Nucleus accumbens (tissue), 56 donors: ENCODE data around the gene AGXT.
A peak's percentile ranks its signal among the peaks of the same experiment; 100 is the strongest.

Source experiments
- DNase-seq, 56 donors: peaks; one replicate each; lab custom pipeline; 2025; lab: John Stamatoyannopoulos, UW

AGXT gene

DNA sequence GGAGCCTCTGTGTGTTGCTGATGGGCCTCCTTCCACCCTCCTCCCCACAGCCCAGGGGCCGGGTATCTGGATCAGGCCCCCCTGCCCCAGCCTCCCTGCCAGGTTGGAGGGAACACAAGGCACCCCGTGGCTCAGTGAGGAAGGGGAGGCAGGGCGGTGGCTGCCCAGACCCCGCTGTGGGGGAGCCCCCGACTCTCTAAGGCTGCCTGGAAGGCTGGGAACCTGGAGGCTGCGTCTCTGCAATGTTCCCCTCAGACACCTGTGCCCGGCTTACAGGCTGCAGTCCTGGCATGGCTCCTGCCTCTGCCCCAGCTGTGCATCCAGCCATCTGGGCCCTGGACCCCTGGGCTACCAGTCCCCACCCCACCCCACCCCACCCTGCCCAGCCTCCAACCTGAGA is 27.8 kb downstream of the AGXT start:
- DNase-seq = no peak

DNA sequence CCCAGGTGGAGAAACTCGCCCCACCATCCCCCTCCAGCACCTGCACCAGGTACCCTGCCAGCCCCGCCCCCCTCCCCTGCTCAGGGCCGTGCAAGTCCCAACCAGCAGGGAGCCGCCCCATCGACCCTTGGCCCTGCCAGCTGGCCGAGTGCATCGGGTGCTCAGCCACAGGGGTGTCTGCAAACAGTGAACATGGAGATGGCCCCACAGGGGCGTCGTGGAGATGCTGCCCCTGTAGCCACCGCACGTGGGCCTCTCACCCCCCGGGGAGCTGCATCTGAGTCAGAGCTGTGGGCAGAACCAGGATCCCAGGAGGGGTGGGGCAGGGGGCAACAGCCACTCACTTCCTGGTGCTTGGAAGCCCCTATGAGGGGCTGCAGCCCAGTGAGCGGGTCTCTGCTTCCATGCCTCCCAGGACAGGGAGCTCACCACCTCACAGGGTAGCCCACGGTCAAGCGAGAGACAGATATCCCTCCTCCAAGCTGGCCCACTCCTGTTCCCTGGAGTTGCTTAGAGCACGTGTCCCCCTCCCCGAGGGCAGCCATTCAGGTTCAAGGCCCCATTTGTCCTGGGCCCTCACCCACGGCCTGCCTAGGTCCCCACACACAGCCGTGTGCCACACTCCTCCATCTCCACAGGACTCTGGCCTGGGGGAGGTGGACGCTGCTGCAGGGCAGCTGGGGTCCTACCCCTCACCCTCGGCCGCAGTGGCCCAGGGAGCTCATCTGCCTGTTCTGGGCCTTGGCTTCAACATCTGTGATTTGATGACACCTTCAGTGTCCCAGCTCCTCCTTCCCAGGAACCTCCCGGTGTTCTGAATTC is 28.5 kb downstream of the AGXT start:
- DNase-seq = no peak

DNA sequence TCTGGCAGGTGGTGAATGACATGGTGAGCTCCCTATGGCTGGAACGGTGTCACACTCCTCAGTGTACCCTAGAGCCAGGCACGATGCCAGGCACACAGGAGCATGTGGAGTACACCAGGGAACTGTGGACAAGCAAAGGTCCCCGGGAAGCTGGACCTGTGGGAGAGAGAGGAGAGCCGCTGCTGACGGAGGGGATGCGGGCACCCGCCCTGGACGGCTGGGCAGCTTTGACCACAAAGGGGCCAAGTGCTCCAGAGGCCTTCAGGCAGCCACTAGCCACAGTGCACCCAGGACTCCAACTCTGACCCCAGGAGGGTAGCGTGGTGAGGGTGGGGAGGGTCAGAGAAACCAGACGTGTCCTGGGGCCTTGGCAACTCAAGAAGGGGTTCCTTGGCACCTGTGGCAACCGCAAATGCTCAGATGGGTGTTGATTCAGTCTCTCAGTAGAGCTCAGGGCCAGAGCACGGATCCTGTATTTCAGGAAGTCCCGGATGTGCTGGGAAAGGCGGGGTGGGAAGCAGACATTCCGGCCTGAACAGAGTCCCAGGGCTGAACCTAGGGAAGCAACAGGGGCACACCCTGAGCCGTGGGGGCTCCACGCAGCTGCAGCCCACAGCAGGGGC is 29.6 kb downstream of the AGXT start:
- no peak for DNase-seq

DNA sequence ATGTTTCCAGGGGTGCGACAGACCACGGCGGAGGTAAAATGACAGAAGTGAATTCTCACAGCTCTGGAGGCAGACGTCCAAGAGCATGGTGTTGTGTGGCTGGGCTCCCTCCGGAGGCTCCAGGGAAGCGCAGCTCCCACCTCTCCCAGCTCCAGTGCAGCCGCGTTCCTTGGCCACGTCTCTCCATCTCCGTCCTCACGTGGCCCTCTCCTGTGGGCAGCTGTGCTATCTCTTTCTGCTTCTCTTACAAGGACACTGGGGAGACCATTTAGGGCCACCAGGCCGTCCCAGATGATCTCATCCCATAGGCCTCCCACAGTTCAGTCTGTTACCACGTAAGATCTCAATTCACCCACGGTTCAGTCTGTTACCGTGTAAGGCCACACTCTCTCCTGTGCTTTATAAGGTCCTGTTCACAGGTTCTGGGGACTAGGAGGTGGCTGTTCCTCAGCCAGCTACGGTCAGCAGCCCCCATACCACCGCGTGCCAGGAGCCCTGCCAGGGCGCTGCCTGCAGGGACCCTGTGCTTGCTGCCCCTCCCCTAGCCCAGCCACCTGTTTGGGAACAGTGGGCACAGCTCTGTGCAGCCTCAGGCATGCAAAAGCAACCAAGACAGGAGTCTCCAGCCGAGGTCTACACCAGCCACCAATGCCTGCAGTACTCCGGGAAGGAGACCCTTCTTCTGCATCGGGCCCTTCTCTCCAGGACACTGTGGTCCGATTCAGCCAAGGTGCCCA is 30.3 kb downstream of the AGXT start:
- no peak for DNase-seq

DNA sequence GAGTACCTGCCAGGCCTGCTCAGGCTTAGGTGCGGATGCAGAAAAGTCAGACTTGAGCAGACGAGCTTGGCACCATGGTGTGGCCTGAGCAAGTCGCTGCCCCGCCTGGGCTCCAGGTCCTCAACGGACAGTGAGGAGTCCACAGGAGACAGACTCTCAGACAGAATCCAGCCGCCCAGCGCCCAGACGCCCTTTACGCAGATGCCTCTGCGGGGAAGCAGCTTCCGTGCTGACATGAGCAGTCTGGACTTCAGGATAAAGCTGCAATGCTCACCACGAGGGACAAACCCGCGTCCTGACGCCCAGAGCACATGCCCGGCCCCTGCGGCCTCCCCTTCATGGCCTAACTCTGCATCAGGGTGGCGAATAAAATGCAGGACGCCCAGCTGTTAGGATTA is 30.8 kb downstream of the AGXT start:
- DNase-seq = no peak

DNA sequence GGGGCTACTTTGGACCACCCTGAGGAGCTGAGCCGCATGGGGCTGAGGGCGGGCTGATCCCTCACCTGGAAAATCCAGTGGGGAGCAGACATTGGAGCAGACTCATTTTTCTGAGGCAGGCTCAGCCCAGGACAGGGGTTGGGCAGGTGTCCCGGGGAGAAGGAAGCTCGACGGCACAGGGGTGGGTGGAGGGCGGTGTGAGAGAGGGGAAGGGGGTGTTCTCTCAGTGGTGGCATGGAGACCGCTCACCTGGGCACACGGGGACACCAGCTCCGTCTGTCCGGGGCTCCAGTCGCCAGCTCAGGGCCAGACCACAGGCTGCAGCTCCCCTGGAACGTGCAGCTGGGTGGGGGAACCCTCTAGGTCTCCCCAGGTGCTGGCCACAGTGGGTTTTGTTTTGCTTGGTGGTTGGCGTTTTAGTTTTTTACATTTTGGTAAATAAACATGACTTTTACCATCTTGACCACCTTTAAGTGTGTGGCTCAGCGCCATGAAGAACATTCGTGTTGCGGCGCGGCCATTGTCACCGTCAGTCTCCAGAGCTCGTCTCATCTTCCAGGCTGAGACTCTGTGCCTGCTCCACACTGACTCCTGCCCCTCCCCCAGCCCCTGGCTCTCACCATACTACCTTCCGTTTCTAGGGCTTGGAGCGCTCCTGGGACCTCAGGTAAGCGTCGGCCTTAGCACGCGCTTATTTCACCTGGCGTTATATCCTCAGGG is 31.7 kb downstream of the AGXT start:
- no peak for DNase-seq

DNA sequence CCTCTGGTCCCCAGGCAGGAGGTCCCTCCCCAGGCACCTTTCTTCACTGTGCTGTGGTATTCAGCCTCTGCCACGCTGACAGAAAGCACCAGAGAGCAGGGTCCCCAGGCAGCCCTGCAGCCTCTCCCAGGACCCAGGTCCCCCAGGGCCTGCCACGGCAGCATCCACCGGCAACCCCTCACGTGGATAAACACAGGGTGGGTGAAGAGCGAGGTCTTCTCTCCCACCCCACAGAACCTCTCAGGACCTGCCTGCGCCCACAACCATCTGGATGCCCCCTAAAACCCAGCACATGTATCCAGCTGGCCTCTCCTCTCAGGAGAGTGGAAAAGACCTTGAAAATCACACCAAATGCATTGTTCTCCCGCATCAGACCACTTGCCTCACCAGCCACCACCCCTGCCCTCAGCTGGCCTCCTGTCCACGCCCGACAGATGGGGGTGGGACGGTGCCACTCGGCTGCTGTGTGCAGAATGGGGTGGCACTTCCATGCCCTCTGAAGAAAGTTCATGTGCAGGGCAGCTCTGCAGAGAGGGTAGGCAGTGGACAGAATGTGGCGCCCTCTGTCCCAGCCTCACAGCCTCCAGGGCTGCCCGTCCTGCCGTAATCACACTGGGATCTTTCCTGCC is 33.5 kb downstream of the AGXT start:
- DNase-seq = no peak

DNA sequence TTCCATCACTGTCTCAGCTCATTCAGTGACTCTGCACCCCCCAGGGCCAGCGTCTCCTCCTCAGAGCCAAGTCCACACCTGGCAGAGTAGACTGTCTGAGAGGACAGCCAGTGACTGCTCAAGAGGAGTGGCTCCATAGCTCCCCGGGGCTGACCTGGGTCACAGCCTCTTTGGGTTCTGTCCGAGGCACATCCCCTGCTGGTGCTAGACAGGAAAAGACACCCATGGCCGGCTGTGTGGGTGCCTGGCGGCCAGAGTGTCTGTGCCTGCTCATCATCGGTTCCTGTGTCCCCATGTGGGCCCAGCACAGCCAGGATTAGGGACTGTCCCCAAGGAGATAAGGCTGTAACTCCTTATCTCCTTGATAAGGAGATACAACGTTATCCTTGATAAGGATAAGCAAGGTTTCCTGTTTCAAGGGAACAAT is 34.0 kb downstream of the AGXT start:
- no peak for DNase-seq

DNA sequence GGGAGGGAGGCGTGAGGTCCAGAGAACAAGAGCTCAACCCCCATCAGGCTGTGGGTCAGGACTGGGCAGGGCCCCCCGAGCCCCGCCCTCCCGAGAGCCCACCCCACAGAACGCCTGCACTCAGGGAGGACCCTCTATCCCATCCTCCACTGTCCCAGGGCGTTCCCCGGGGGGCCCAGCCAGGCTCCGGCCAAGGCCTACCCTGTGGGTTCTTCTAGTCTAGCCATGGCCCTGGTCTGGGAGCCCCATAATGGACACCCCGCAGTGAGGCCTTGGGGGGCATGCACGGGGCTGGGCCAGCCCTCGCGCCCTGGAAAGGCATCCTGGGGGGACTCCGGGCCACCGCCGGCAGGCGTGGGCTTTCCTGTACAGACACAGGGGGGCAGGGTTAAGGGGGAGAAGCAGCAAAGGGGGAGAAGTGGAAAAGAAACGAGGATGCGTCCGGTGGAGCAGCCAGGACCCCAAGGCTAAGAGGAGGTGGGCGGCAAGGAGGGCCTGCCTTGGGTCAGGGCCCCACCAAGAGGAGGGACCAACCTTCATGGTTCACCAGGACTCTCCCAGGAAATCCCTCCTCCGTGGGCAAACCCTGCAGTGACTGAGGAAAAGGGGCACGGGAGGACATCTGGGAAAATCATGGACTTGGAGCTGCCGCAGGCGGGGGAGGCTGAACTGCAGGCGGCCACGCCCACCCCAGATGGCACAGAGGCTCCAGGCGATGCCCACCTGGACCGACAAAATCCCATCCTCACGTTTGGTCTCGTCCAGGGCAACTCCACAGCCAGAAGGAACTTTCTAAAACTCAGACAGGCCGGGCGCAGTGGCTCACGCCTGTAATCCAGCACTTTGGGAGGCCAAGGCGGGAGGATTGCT is 34.8 kb downstream of the AGXT start:
- no peak for DNase-seq

DNA sequence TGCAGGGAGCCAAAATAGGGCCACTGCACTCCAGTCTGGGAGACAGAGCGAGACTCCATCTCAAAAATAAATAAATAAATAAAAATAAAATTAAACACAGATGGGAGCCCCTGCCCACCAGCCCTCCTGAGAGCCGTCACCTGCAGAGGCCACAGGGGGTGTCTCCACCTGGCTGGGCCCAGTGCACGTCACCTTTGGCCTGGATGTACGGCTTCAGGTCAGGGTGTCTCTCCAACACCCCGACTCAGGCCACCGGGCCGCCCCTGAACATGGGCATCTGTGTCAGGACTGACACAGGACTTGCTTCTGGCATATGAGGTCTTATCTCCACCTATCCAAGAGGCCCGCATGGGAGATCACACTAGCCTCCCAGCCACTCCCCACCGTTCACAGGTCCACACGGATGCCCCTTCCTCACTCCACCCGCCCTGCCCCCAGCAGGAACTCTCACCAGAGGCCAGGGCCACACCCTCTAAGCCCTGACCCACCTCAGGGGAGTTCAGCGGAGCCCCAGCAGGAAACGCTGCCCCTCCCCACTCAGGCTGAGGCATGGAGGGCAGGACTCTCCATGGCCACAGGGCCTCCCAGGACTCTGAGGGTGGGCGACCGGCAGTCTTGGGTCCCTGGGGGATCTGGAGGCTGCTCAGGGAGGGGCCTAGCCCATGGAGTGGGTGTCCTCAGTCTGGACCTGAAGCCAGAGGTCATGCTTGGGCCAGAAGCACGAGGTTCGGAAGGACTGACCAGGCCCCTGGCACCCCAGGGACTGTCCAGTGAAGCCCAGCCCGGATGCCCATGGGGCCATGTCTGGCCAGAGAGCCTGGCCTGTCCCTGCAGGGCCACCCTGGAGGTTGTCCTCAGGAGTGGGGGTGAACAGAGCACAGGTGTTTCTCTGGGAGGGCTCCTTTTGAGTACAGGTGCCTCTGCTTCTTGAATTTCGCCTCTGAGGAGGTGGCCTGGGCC is 35.9 kb downstream of the AGXT start:
- DNase-seq = no peak

DNA sequence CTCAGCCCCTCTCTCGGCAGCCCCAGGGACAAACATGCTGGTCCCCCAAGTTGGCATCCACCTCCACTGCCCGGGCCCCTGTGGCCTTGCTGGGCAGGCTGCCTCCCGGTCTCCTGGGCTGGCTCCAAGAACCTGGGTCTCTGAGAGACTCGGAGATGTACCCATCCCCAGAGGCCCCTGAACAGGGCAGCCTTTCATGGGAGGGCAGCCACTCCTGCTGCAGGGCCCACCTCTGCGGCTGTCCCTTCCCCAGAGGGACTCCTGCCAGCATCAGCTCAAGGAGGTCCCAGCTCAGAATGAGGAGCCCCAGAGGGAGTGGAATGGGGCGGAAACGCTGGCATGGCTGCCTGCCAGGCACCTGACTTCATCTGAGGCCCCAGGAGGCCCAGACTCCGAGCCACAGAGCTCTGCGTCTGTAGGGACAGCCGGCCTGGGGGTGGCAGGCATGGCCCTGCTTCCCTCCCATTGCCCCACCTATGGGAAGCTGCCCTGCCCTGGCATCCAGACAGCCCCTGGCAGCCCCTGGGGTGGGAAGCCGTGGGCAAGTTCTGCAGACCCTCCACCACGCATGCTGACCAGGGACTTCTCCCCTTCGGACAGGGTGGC is 36.7 kb downstream of the AGXT start:
- no peak for DNase-seq

DNA sequence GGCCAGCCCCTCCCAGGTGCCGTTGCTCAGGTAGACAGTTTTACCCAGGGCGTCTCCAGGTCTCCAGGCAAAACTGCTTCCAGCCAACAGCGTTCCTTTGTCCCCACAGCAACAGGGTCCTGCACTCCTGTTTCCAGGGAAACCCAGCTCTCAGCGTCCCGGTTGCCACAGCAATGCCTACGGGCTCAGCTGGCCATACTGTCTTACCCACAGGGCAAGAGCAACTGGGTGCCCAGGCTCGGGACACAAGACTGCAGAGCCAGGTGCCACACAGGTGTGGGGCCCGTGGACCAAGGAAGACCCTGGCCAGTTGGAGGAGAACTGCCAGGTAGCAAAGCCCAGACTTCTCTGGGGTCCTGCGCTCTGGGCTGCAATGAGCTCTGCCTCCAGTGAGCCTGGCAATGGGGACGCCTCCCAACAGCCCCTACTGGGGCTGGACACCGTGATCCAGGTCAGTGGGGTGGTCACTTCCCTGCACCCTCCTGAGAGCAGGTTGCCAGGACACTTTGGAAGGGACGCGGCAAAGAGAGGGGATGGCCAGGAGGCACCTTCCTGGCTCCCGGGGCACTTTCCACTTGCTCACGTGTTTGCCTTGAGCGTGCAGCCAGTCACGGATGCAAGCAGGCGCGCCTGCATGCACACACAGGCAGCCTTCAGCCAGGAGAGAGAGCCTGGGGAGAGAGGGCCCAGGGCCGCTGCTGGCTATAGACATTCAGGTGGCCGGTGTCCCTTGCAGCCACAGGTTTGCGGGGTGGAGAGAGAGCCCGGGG is 37.7 kb downstream of the AGXT start, which contains the start of gene CROCC2:
Gene CROCC2, plus strand, starts transcription at position 196 of the 770 bp plus-strand sequence. Its CDS starts 178 bp downstream, at position 374.
- DNase-seq = peak in 1 of 56 donors; percentile 22

DNA sequence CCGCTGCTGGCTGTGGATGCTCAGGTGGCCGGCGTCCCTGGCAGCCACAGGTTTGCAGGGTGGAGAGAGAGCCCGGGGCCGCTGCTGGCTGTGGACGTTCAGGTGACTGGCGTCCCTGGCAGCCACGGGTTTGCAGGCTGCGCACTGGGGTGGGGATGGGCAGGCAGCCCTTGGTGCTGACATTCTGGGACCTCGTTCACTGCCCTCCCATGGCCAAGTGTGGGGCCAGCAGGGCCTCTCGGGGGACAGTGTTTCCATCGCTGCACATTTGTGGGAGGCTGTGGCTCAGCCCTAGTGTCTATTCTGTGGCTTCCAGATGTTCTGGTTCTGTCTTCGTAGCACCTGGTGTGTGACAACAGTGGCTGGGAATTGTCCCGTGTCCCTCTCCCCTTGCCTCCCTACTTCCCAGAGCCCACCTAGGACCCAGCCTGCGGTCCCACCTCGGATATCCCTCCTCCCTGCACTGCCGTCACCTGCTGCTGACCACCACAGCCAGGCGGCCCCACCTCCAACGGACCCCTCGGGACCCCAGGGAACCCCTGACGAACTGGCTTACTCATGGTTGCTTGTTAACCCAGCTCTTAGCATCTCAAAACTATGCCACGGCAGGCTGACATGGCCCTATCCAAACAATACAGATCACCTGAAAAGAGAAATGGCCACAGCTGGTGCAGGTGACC is 38.4 kb downstream of the AGXT start:
- no peak for DNase-seq

DNA sequence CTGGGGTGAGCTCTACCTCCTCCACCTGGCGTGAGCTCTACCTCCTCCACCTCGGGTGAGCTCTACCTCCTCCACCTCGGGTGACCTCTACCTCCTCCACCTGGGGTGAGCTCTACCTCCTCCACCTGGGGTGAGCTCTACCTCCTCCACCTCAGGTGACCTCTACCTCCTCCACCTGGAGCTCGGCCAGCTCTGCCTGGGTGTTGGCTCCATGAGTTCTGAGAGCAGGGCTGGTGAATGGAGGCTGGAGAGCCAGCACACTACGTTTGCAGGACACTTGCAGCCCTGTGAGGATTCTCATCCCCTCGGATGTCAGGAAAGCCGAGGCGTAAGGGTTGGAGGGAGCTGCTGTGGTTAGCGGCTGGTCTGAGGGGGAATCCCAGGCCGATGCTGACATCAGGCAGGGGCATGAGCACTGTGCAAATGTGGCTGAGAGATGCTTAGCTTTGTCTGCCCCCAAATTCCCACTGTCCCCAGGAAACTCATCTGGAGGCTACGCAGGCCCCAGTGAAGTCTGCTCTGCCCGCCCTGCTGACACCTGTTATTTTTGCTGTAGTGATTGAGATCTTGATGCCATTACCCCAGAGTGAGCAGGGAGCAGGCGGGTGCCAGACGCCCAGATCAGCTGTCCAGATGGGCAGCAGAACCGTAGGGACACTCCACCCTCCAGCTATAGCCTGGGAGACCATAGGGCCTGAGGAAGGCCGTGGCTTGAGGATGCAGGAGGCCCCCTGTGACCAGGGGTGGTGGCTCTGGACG is 40.8 kb downstream of the AGXT start:
- no peak for DNase-seq

DNA sequence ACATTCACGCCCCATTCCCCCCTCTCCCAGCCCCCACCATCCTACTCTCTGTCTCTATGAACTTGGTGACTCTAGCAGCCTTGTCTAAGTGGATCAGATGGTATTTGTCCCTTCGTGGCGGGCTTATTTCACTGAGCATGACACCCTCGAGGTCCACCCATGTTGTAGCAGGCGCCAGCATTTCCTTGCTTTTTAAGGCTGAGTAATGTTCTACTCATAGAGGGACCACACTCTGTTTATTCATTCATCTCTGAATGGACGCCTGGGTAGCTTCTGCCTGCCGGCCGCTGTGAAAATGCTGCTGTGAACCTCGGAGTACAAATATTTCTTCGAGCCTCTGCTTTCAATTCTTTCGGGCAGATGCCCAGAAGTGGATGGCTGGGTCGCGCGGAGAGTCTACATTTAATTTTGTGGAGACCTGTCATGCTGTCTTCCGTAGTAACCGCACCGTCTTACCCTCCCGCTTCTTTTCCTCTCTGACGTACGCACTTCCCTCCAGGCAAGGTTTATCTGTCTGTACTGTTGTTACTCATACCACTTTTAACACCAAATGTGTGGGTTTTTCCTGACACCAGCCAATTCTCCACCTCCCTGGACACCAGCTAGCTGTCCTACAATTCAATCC is 43.1 kb downstream of the AGXT start:
- no peak for DNase-seq
